SK-N-SH treated with all-trans-retinoic acid at 6 μM for 48 hours (cell line): ENCODE data around the gene OBSL1.

Experiments used
- ARNTL ChIP-seq: fragments of 450-650 bp; formaldehyde crosslinking; IDR thresholded peaks from 2 replicates; pipeline ENCODE4 v1.5.0; 2020; ENCODE audit warnings: low read depth, mild to moderate bottlenecking, moderate library complexity, borderline replicate concordance
- CREB5 ChIP-seq: fragments of 250-450 bp; sonication (Bioruptor Pico); IDR thresholded peaks from 2 replicates; pipeline ENCODE4 v1.5.1; 2020; ENCODE audit warnings: low read depth, mild to moderate bottlenecking, moderate library complexity
- CSRNP3 ChIP-seq: fragments of 250-450 bp; sonication (Bioruptor Pico); IDR thresholded peaks from 2 replicates; pipeline ENCODE4 v1.5.1; 2021; ENCODE audit warnings: mild to moderate bottlenecking, moderate library complexity
- OSR1 ChIP-seq: fragments of 250-450 bp; sonication (Bioruptor Pico); IDR thresholded peaks from 2 replicates; pipeline ENCODE4 v1.8.0; 2022; ENCODE audit warnings: moderate library complexity, mild to moderate bottlenecking, inconsistent platforms
- POU6F1 ChIP-seq: fragments of 250-450 bp; sonication (Bioruptor Pico); IDR thresholded peaks from 2 replicates; pipeline ENCODE4 v1.8.0; 2021; ENCODE audit warnings: low read depth, mild to moderate bottlenecking, moderate library complexity, borderline replicate concordance
- PPARA ChIP-seq: fragments of 250-450 bp; sonication (Bioruptor Pico); IDR thresholded peaks from 2 replicates; pipeline ENCODE4 v1.5.0; 2020; ENCODE audit warnings: mild to moderate bottlenecking, borderline replicate concordance
- TOX ChIP-seq: fragments of 250-450 bp; sonication (Bioruptor Pico); IDR thresholded peaks from 2 replicates; pipeline ENCODE4 v1.8.0; 2021; ENCODE audit warnings: mild to moderate bottlenecking, moderate library complexity, borderline replicate concordance
- ZFP3 ChIP-seq: fragments of 250-450 bp; sonication (Bioruptor Pico); IDR thresholded peaks from 2 replicates; pipeline ENCODE4 v1.5.0; 2020; ENCODE audit warnings: mild to moderate bottlenecking, moderate library complexity
- ZNF565 ChIP-seq: fragments of 450-650 bp; formaldehyde crosslinking; conservative IDR thresholded peaks from 2 replicates; pipeline ENCODE4 v1.5.0; 2020; ENCODE audit warnings: low read depth, mild to moderate bottlenecking, moderate library complexity
- ZNF8 ChIP-seq: fragments of 450-650 bp; formaldehyde crosslinking; IDR thresholded peaks from 2 replicates; pipeline ENCODE4 v1.5.0; 2020; ENCODE audit warnings: mild to moderate bottlenecking, moderate library complexity
- TF ChIP-seq, protein P1 (sequence below): fragments of 250-450 bp; sonication (Bioruptor Pico); IDR thresholded peaks from 2 replicates; pipeline ENCODE4 v1.8.0; 2020; ENCODE audit warnings: mild to moderate bottlenecking, moderate library complexity, borderline replicate concordance

GRCh38 chr2:219592736-219593135 is 21.4 kb upstream of the OBSL1 start:
- no peak for TF ChIP-seq ZFP3 (CRISPR knock-in tag)
- TF ChIP-seq ZNF8 (CRISPR knock-in tag): no peak
- TF ChIP-seq OSR1 (CRISPR knock-in tag): no peak
- no peak for TF ChIP-seq ZNF565 (CRISPR knock-in tag)
- TF ChIP-seq CSRNP3 (CRISPR knock-in tag): no peak
- no peak for TF ChIP-seq TOX (CRISPR knock-in tag)
- TF ChIP-seq, protein P1, sequence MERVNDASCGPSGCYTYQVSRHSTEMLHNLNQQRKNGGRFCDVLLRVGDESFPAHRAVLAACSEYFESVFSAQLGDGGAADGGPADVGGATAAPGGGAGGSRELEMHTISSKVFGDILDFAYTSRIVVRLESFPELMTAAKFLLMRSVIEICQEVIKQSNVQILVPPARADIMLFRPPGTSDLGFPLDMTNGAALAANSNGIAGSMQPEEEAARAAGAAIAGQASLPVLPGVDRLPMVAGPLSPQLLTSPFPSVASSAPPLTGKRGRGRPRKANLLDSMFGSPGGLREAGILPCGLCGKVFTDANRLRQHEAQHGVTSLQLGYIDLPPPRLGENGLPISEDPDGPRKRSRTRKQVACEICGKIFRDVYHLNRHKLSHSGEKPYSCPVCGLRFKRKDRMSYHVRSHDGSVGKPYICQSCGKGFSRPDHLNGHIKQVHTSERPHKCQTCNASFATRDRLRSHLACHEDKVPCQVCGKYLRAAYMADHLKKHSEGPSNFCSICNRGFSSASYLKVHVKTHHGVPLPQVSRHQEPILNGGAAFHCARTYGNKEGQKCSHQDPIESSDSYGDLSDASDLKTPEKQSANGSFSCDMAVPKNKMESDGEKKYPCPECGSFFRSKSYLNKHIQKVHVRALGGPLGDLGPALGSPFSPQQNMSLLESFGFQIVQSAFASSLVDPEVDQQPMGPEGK (CRISPR knock-in tag): no peak
- no peak for TF ChIP-seq POU6F1
- no peak for TF ChIP-seq CREB5
- no peak for TF ChIP-seq ARNTL (CRISPR knock-in tag)
- no peak for TF ChIP-seq PPARA (CRISPR knock-in tag)
